ENCODE results near the gene LRRK1. TPM values are rescaled to one million over a fixed set of nuclear protein-coding genes. Genes with fewer than 3 reads are reported as not detected.

The LRRK1 gene
- total RNA-seq = 4.4 and 4.8 TPM in 2 replicates

GRCh38 chr15:100918690-100919480 is at the start of gene LRRK1:
Gene LRRK1, plus strand, starts transcription at chr15:100919357. Its CDS starts 5,276 bp downstream, at chr15:100924633.
- DNase-seq (ENCODE audit: low read depth in 2 of 2) = peak; percentile 51 to 67

- peak; percentile 85 to 91 for DNase-seq (ENCODE audit: low read depth in 2 of 2)
Measured at GRCh38 chr15:100873029-100873677, 46.0 kb upstream of the LRRK1 start.

- no peak for DNase-seq (ENCODE audit: low read depth in 2 of 2)
Measured at GRCh38 chr15:100875495-100875894, 43.7 kb upstream of the LRRK1 start.

GRCh38 chr15:100875976-100876375 is 43.2 kb upstream of the LRRK1 start:
- DNase-seq (ENCODE audit: low read depth in 2 of 2) = no peak

- no peak for DNase-seq (ENCODE audit: low read depth in 2 of 2)
Measured at GRCh38 chr15:100877551-100877950, 41.6 kb upstream of the LRRK1 start.

- no peak for DNase-seq (ENCODE audit: low read depth in 2 of 2)
Measured at GRCh38 chr15:100878130-100878529, 41.0 kb upstream of the LRRK1 start.

- no peak for DNase-seq (ENCODE audit: low read depth in 2 of 2)
Measured at GRCh38 chr15:100878648-100879047, 40.5 kb upstream of the LRRK1 start.

GRCh38 chr15:100879061-100879463 is 40.1 kb upstream of the LRRK1 start:
- peak; percentile 28 to 44 for DNase-seq (ENCODE audit: low read depth in 2 of 2)

- peak; percentile 53 to 57 for DNase-seq (ENCODE audit: low read depth in 2 of 2)
Measured at GRCh38 chr15:100879464-100880138, 39.6 kb upstream of the LRRK1 start, which contains the start of gene ALDH1A3. Gene ALDH1A3, plus strand, starts transcription at chr15:100879831. Its CDS starts 77 bp downstream, at chr15:100879908.

GRCh38 chr15:100880139-100880896 is 38.8 kb upstream of the LRRK1 start:
- DNase-seq (ENCODE audit: low read depth in 2 of 2) = peak in 1 of 2 donors; percentile 33

GRCh38 chr15:100880897-100881242 is 38.3 kb upstream of the LRRK1 start:
- no peak for DNase-seq (ENCODE audit: low read depth in 2 of 2)

GRCh38 chr15:100881573-100882336 is 37.4 kb upstream of the LRRK1 start:
- DNase-seq (ENCODE audit: low read depth in 2 of 2) = no peak

- DNase-seq (ENCODE audit: low read depth in 2 of 2) = peak in 1 of 2 donors; percentile 17
Measured at GRCh38 chr15:100885116-100885515, 34.0 kb upstream of the LRRK1 start.

- DNase-seq (ENCODE audit: low read depth in 2 of 2) = no peak
Measured at GRCh38 chr15:100885811-100886210, 33.3 kb upstream of the LRRK1 start.

- no peak for DNase-seq (ENCODE audit: low read depth in 2 of 2)
Measured at GRCh38 chr15:100887211-100887913, 31.8 kb upstream of the LRRK1 start.

GRCh38 chr15:100889385-100890050 is 29.6 kb upstream of the LRRK1 start:
- DNase-seq (ENCODE audit: low read depth in 2 of 2) = peak; percentile 65 to 89

GRCh38 chr15:100890051-100890720 is 29.0 kb upstream of the LRRK1 start:
- peak in 1 of 2 donors; percentile 9 for DNase-seq (ENCODE audit: low read depth in 2 of 2)

GRCh38 chr15:100890850-100891249 is 28.3 kb upstream of the LRRK1 start:
- no peak for DNase-seq (ENCODE audit: low read depth in 2 of 2)

Data from lung microvascular endothelial cell (primary cell).